Hepatocyte (in vitro differentiated cells): ENCODE measurements around the gene SCAPER. TPM values are rescaled to one million over a fixed set of nuclear protein-coding genes. Genes with fewer than 3 reads are reported as not detected.

ENCODE experiments used
- DNase-seq: peaks from one replicate; pipeline ENCODE4 v3.0.0-alpha.2; 2016; ENCODE audit warnings: low spot score
- H2AFZ ChIP-seq: fragments of 200-600 bp; sonication (generic); 2 replicates; pipeline ENCODE4 v1.6.0; 2016; ENCODE audit warnings: antibody characterized with exemption, mild to moderate bottlenecking
- H3K27ac ChIP-seq: fragments of 200-600 bp; sonication (generic); 2 replicates; pipeline ENCODE4 v1.5.1; 2016; ENCODE audit warnings: mild to moderate bottlenecking
- H3K27me3 ChIP-seq: fragments of 200-600 bp; sonication (generic); 2 replicates; pipeline ENCODE4 v1.6.1; 2016
- H3K36me3 ChIP-seq: fragments of 200-600 bp; sonication (generic); replicated peaks from 2 replicates; pipeline ENCODE4 v1.5.1; 2016; ENCODE audit warnings: low read depth; ENCODE audit not compliant: insufficient read depth
- H3K4me1 ChIP-seq: fragments of 200-600 bp; sonication (generic); 2 replicates; pipeline ENCODE4 v1.5.1; 2016; ENCODE audit warnings: mild to moderate bottlenecking, moderate library complexity; ENCODE audit not compliant: insufficient read depth
- H3K4me2 ChIP-seq: fragments of 200-600 bp; sonication (generic); 2 replicates; pipeline ENCODE4 v1.6.0; 2016
- H3K4me3 ChIP-seq: fragments of 200-600 bp; sonication (generic); 2 replicates; pipeline ENCODE4 v1.5.1; 2016; ENCODE audit warnings: mild to moderate bottlenecking
- H3K79me2 ChIP-seq: fragments of 200-600 bp; sonication (generic); 2 replicates; pipeline ENCODE4 v1.6.0; 2017; ENCODE audit warnings: mild to moderate bottlenecking
- H3K9me2 ChIP-seq: fragments of 200-600 bp; sonication (generic); replicated peaks from 2 replicates; pipeline ENCODE4 v1.6.0; 2017; ENCODE audit warnings: mild to moderate bottlenecking; ENCODE audit not compliant: insufficient read depth
- H3K9me3 ChIP-seq: fragments of 200-600 bp; sonication (generic); 2 replicates; pipeline ENCODE4 v1.5.1; 2016; ENCODE audit warnings: low read depth, mild to moderate bottlenecking
- H4K20me1 ChIP-seq: fragments of 200-600 bp; sonication (generic); 2 replicates; pipeline ENCODE4 v1.6.0; 2016; ENCODE audit warnings: mild to moderate bottlenecking; ENCODE audit not compliant: insufficient read depth, poor library complexity, severe bottlenecking
- EZH2 ChIP-seq: fragments of 200-600 bp; sonication (generic); IDR thresholded peaks from 2 replicates; pipeline ENCODE4 v1.6.1; 2016; ENCODE audit warnings: antibody characterized with exemption, mild to moderate bottlenecking, borderline replicate concordance
- EZH2phosphoT487 ChIP-seq: fragments of 200-600 bp; sonication (generic); IDR thresholded peaks from one replicate; pipeline ENCODE4 v1.6.1; 2018; ENCODE audit warnings: antibody characterized with exemption, mild to moderate bottlenecking, low read depth, moderate library complexity; ENCODE audit not compliant: unreplicated experiment, severe bottlenecking
- WGBS: methylation state at CpG from one replicate; pipeline ENCODE4 v1.1.6; 2016; ENCODE audit warnings: low lambda C conversion rate; ENCODE audit errors: missing lambda C conversion rate; 5-methylcytosine and 5-hydroxymethylcytosine counted together
- polyA plus RNA-seq: library from polyadenylated mRNA; unstranded; fragments of >200 nt; fragmentation: Nextera tagmentation; extraction: Ambion mirVana; gene quantifications from 2 replicates; pipeline ENCODE4 v1.2.1, GENCODE V29; 2016
- total RNA-seq: library from RNA; depleted of rRNA; stranded (reverse); fragments of >200 nt; gene quantifications from 2 replicates; pipeline ENCODE4 v1.2.3, GENCODE V29; 2014
- TF ChIP-seq, protein P1 (sequence below): fragments of 200-600 bp; sonication (generic); IDR thresholded peaks from 2 replicates; pipeline ENCODE4 v1.5.1; 2016; ENCODE audit warnings: antibody characterized with exemption, mild to moderate bottlenecking; ENCODE audit not compliant: poor library complexity

Gene SCAPER
- total and polyA plus RNA-seq, 2 experiments from 2014 or later: 20.8 to 27.4 TPM

DNA sequence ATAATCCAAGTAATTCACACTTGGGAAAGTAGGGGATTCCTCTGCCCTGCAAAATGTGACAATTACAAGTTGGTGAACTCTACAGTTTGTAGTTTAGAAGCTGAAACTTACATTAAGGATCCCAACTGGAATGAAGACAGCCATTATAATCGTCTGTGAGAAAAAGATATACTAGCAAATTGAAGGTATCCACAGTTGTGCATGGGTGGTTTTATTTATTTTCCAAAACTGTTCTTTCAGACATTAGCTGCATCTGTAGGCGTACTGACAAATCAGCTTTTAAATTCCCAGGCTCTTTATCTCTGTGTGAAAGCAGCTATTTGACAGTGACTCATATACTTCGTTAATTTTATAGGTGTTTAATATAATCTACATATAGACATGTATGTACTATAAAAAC is 581.1 kb downstream of the SCAPER start:
- Histone ChIP-seq H3K9me3 (no peaks in the 10 kb centered on the region), H3K4me3 (no peak overlapping the region), H3K4me2 (no peak overlapping the region), H2AFZ (no peak overlapping the region), H3K27me3 (no peaks in the 10 kb centered on the region), H3K79me2 (no peaks in the 10 kb centered on the region), H3K36me3 (no peaks in the 10 kb centered on the region), H3K4me1 (no peaks in the 10 kb centered on the region), H3K9me2 (no peaks in the 10 kb centered on the region), H4K20me1 (no peaks in the 10 kb centered on the region), H3K27ac (no peak overlapping the region)
- 75% methylated on average over 3 of the region's 3 CpGs for WGBS
- TF ChIP-seq EZH2: no peak
- TF ChIP-seq EZH2phosphoT487: no peak
- TF ChIP-seq, protein P1, sequence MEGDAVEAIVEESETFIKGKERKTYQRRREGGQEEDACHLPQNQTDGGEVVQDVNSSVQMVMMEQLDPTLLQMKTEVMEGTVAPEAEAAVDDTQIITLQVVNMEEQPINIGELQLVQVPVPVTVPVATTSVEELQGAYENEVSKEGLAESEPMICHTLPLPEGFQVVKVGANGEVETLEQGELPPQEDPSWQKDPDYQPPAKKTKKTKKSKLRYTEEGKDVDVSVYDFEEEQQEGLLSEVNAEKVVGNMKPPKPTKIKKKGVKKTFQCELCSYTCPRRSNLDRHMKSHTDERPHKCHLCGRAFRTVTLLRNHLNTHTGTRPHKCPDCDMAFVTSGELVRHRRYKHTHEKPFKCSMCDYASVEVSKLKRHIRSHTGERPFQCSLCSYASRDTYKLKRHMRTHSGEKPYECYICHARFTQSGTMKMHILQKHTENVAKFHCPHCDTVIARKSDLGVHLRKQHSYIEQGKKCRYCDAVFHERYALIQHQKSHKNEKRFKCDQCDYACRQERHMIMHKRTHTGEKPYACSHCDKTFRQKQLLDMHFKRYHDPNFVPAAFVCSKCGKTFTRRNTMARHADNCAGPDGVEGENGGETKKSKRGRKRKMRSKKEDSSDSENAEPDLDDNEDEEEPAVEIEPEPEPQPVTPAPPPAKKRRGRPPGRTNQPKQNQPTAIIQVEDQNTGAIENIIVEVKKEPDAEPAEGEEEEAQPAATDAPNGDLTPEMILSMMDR: no peak
- no peak for DNase-seq

DNA sequence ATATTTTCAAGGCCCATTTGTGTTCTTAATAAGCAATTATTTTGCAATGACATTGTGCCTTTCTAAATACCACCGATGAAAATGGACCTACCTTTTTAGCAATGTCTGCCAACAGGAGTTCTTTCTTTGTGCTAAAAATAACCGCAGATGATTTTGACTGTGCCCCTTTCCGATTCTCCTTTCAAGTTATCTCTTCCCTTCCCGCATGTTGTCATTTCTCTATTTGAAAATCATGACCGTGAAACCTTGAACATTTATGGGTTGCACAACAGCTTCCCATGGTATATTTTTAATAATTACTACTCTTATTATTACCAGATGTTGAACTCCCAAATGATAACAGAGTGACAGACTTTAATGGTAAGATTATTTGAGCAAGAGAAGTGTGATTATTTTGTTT is 583.5 kb downstream of the SCAPER start:
- no peak for DNase-seq
- H3K4me2 ChIP-seq: no peak overlapping the region
- H3K27me3 ChIP-seq: no peaks in the 10 kb centered on the region
- no peaks in the 10 kb centered on the region for H3K4me1 ChIP-seq
- no peak overlapping the region for H3K27ac ChIP-seq
- H4K20me1 ChIP-seq: no peaks in the 10 kb centered on the region
- WGBS: 69% methylated on average over 5 of the region's 5 CpGs
- no peak for TF ChIP-seq EZH2phosphoT487
- TF ChIP-seq EZH2: no peak
- TF ChIP-seq, protein P1: no peak
- no peak overlapping the region for H2AFZ ChIP-seq
- H3K9me3 ChIP-seq: no peaks in the 10 kb centered on the region
- no peak overlapping the region for H3K4me3 ChIP-seq
- no peaks in the 10 kb centered on the region for H3K9me2 ChIP-seq
- H3K79me2 ChIP-seq: no peaks in the 10 kb centered on the region
- H3K36me3 ChIP-seq: no peaks in the 10 kb centered on the region

DNA sequence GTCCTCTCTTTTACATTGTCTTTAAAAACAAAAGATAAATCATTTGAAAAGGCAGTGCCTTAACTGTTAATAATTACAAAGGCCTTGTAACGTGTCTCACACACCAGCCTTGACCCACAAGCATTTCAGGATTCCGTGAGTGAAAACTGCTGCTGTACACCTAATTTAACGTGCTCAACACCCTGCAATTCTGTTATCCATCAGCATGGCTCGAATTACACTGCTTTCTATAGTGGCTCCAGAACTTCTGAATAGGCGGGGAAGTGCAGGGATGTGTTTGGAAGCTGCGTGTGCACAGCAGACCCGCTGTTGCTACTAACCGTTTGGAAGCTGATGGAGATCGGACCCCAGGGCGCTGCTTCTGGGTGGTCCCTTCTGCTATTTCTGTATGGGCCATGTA is 584.0 kb downstream of the SCAPER start:
- DNase-seq: no peak
- H3K9me3 ChIP-seq: no peaks in the 10 kb centered on the region
- no peaks in the 10 kb centered on the region for H3K9me2 ChIP-seq
- no peaks in the 10 kb centered on the region for H3K4me1 ChIP-seq
- TF ChIP-seq EZH2phosphoT487 (no peak), EZH2 (no peak)
- H3K4me2 ChIP-seq: no peak overlapping the region
- H3K79me2 ChIP-seq: no peaks in the 10 kb centered on the region
- H3K27me3 ChIP-seq: no peaks in the 10 kb centered on the region
- H3K36me3 ChIP-seq: no peaks in the 10 kb centered on the region
- H2AFZ ChIP-seq: no peak overlapping the region
- no peak overlapping the region for H3K27ac ChIP-seq
- no peak overlapping the region for H3K4me3 ChIP-seq
- H4K20me1 ChIP-seq: no peaks in the 10 kb centered on the region
- 42% methylated on average over 10 of the region's 10 CpGs for WGBS

DNA sequence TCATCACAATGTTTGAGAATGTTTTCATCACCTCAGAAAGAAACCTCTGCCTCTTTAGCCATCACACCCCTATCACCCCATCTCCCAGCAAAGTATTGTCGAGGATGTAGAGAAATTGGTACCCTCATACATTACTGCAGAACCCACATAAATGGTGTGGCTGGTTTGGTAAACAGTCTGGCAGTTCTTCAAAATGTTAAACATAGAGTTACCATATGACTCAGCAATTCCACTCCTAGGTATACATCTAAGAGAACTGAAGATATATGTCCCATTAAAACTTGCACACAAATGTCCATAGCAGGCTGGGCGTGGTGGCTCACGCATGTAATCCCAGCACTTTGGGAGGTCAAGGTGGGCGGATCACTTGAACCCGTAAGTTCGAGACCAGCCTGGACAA is 585.1 kb downstream of the SCAPER start:
- H4K20me1 ChIP-seq: no peaks in the 10 kb centered on the region
- no peak overlapping the region for H3K27ac ChIP-seq
- no peak overlapping the region for H2AFZ ChIP-seq
- H3K4me2 ChIP-seq: no peak overlapping the region
- no peaks in the 10 kb centered on the region for H3K4me1 ChIP-seq
- DNase-seq: no peak
- no peaks in the 10 kb centered on the region for H3K9me2 ChIP-seq
- TF ChIP-seq, protein P1: no peak
- no peak for TF ChIP-seq EZH2
- no peak for TF ChIP-seq EZH2phosphoT487
- no peaks in the 10 kb centered on the region for H3K27me3 ChIP-seq
- no peak overlapping the region for H3K4me3 ChIP-seq
- H3K9me3 ChIP-seq: no peaks in the 10 kb centered on the region
- H3K79me2 ChIP-seq: no peaks in the 10 kb centered on the region
- WGBS: 94% methylated on average over 6 of the region's 6 CpGs
- no peaks in the 10 kb centered on the region for H3K36me3 ChIP-seq
